Sigmoid colon (tissue), 4 donors: ENCODE results near the gene VPS8.

ENCODE experiments used
- CTCF ChIP-seq, 4 experiments: fragments of 450-650 bp in 3 of 4; fragments of 200-600 bp in 1 of 4; IDR thresholded peaks; one replicate each; pipeline ENCODE4 v1.5.1; 2016 to 2019; ENCODE audit warnings: antibody characterized with exemption in 4 of 4, mild to moderate bottlenecking in 3 of 4, moderate library complexity in 2 of 4
- EP300 ChIP-seq, 4 donors: sonication (generic); formaldehyde crosslinking; IDR thresholded peaks; one replicate each; pipeline ENCODE4 v1.6.1; 2017; ENCODE audit warnings: antibody characterized with exemption in 4 of 4
- POLR2A ChIP-seq, 2 donors: fragments of 450-650 bp; IDR thresholded peaks; one replicate each; pipeline ENCODE4 v1.6.1; 2016; ENCODE audit warnings: antibody characterized with exemption in 2 of 2, mild to moderate bottlenecking in 2 of 2, moderate library complexity in 2 of 2

- TF ChIP-seq CTCF (IDR thresholded peaks at IDR 0.05) (no peak), POLR2A (IDR thresholded peaks at IDR 0.05) (no peak), EP300 (IDR thresholded peaks at IDR 0.05) (no peak)
Measured at GRCh38 chr3:185051801-185052200, 239.8 kb downstream of the VPS8 start.
